Measurements from ENCODE around the gene ZNF43. TPM values are rescaled to one million over a fixed set of nuclear protein-coding genes. Genes with fewer than 3 reads are reported as not detected.

ZNF43 gene
- total and polyA plus RNA-seq, 2 of the 8 experiments (the other 6 are each of a cell fraction or from before 2014, with no cell fraction given) = 24.7 to 53.1 TPM

Other genes with a start within 250 kb of the ZNF43 start
- 30.8 and 34.5 TPM in 2 replicates for gene ZNF100, start 68.6 kb downstream of the ZNF43 start, total RNA-seq (2021; fragmentation: NEBNext Ultra II Directional; extraction: Animal tissue kit (Norgen Biotek cat#: 25700))
- gene ZNF100, start 68.6 kb downstream of the ZNF43 start, polyA plus RNA-seq (2011; rRNA removed) = 3.1 and 4.9 TPM in 2 replicates
- not detected in 2 replicates for gene ZNF208, start 174.8 kb upstream of the ZNF43 start, total RNA-seq (2021; fragmentation: NEBNext Ultra II Directional; extraction: Animal tissue kit (Norgen Biotek cat#: 25700))
- gene ZNF208, start 174.8 kb upstream of the ZNF43 start, polyA plus RNA-seq (2011; rRNA removed) = not detected in 2 replicates
- not detected in 2 replicates for gene ZNF257, start 216.3 kb upstream of the ZNF43 start, total RNA-seq (2021; fragmentation: NEBNext Ultra II Directional; extraction: Animal tissue kit (Norgen Biotek cat#: 25700))
- not detected in 2 replicates for gene ZNF257, start 216.3 kb upstream of the ZNF43 start, polyA plus RNA-seq (2011; rRNA removed)